CD14-positive monocyte (primary cell): ENCODE measurements around the gene TMEM120B. TPM values are rescaled to one million over a fixed set of nuclear protein-coding genes. Genes with fewer than 3 reads are reported as not detected.

ENCODE experiments used
- DNase-seq, 3 donors: peaks; one replicate each; pipeline ENCODE4 v3.0.0-alpha.2; 2011 to 2022
- H2AFZ ChIP-seq: 2 replicates; pipeline ENCODE4 v1.6.0; 2012; ENCODE audit warnings: mild to moderate bottlenecking, low read depth, low read length, inconsistent platforms; ENCODE audit not compliant: insufficient read depth, poor library complexity, severe bottlenecking
- H3K27ac ChIP-seq, 2 donors: 1 replicate in 1 of 2; 2 replicates in 1 of 2; pipeline ENCODE4 v1.5.1; 2012 to 2013; ENCODE audit warnings: low read length in 2 of 2, control low read depth in 1 of 2, inconsistent platforms in 1 of 2, low read depth in 1 of 2, mild to moderate bottlenecking in 1 of 2
- H3K27me3 ChIP-seq, 2 donors: one replicate each; pipeline versions ENCODE4 v1.6.0 to v1.6.1; 2011 to 2013; ENCODE audit warnings: low read length in 2 of 2; ENCODE audit not compliant: control insufficient read depth in 2 of 2, insufficient read depth in 2 of 2
- H3K36me3 ChIP-seq, 2 donors: replicated peaks in 1 of 2; 1 replicate in 1 of 2; 2 replicates in 1 of 2; pipeline versions ENCODE4 v1.5.1 to v1.6.1; 2012 to 2013; ENCODE audit warnings: low read length in 2 of 2, control low read depth in 1 of 2, inconsistent platforms in 1 of 2, mild to moderate bottlenecking in 1 of 2; ENCODE audit not compliant: insufficient read depth in 2 of 2, control insufficient read depth in 1 of 2
- H3K4me1 ChIP-seq, 2 donors: 1 replicate in 1 of 2; 2 replicates in 1 of 2; pipeline versions ENCODE4 v1.5.1 to v1.6.1; 2012 to 2013; ENCODE audit warnings: low read length in 2 of 2, control low read depth in 1 of 2, inconsistent platforms in 1 of 2, mild to moderate bottlenecking in 1 of 2, moderate library complexity in 1 of 2; ENCODE audit not compliant: insufficient read depth in 2 of 2, control insufficient read depth in 1 of 2
- H3K4me2 ChIP-seq: replicated peaks from 2 replicates; pipeline ENCODE3; 2012; ENCODE audit warnings: low read length, moderate library complexity, mild to moderate bottlenecking; ENCODE audit not compliant: poor library complexity, severe bottlenecking; ENCODE audit errors: extremely low read depth
- H3K4me3 ChIP-seq, 3 experiments: fragments of 200-600 bp in 1 of 3; sonication (generic) in 1 of 3; replicated peaks in 1 of 3; 1 replicate in 2 of 3; 2 replicates in 1 of 3; pipeline ENCODE4 v1.5.1; 2011 to 2013; ENCODE audit warnings: low read length in 3 of 3, mild to moderate bottlenecking in 3 of 3, control low read depth in 2 of 3, low read depth in 2 of 3, inconsistent platforms in 1 of 3, moderate library complexity in 1 of 3
- H3K79me2 ChIP-seq: 2 replicates; pipeline ENCODE4 v1.6.0; 2012; ENCODE audit warnings: mild to moderate bottlenecking, control low read depth, inconsistent platforms, low read length, moderate library complexity; ENCODE audit not compliant: insufficient read depth
- H3K9ac ChIP-seq: 2 replicates; pipeline ENCODE4 v1.6.0; 2017; ENCODE audit warnings: low read length, mild to moderate bottlenecking; ENCODE audit not compliant: insufficient read depth, poor library complexity, severe bottlenecking
- H3K9me3 ChIP-seq, 2 donors: replicated peaks in 1 of 2; 1 replicate in 1 of 2; 2 replicates in 1 of 2; pipeline versions ENCODE4 v1.5.1 to v1.6.1; 2012 to 2013; ENCODE audit warnings: low read length in 2 of 2, control low read depth in 1 of 2; ENCODE audit not compliant: control insufficient read depth in 1 of 2, insufficient read depth in 1 of 2
- H4K20me1 ChIP-seq: 2 replicates; pipeline ENCODE4 v1.6.0; 2012; ENCODE audit warnings: mild to moderate bottlenecking, low read length, control low read depth, moderate library complexity; ENCODE audit not compliant: insufficient read depth
- H3K27ac Mint-ChIP-seq, 7 donors: one replicate each; pipeline ENCODE4 v1.8.0; 2020; ENCODE audit warnings: mild to moderate bottlenecking in 7 of 7, mixed read lengths in 7 of 7, moderate library complexity in 6 of 7, inconsistent platforms in 2 of 7
- H3K27me3 Mint-ChIP-seq, 3 donors: one replicate each; pipeline ENCODE4 v1.8.0; 2021 to 2022; ENCODE audit warnings: low read depth in 3 of 3, mild to moderate bottlenecking in 3 of 3, mixed read lengths in 3 of 3, moderate library complexity in 3 of 3, inconsistent platforms in 1 of 3
- H3K36me3 Mint-ChIP-seq, 2 donors: one replicate each; pipeline ENCODE4 v1.8.0; 2020; ENCODE audit warnings: mixed read lengths in 2 of 2, inconsistent platforms in 1 of 2, mild to moderate bottlenecking in 1 of 2
- H3K4me1 Mint-ChIP-seq: one replicate; pipeline ENCODE4 v1.8.0; 2020; ENCODE audit warnings: mild to moderate bottlenecking, mixed read lengths
- H3K4me3 Mint-ChIP-seq, 2 donors: one replicate each; pipeline ENCODE4 v1.8.0; 2020; ENCODE audit warnings: mild to moderate bottlenecking in 2 of 2, mixed read lengths in 2 of 2, moderate library complexity in 1 of 2
- H3K9me3 Mint-ChIP-seq, 7 donors: one replicate each; pipeline ENCODE4 v1.8.0; 2020 to 2022; ENCODE audit warnings: mixed read lengths in 7 of 7, mild to moderate bottlenecking in 6 of 7, moderate library complexity in 6 of 7, inconsistent platforms in 2 of 7
- WGBS: methylation state at CpG from one replicate; pipeline ENCODE4 v1.1.5; 2013; ENCODE audit warnings: missing lambda C conversion rate; ENCODE audit not compliant: insufficient coverage; 5-methylcytosine and 5-hydroxymethylcytosine counted together
- intact Hi-C, 2 donors: fragments of 100-400 bp; cut with micrococcal nuclease; formaldehyde crosslinking; loops; one replicate each; pipeline versions ENCODE4 v1.15.0 to v1.15.1; 2023
- polyA plus RNA-seq, 3 donors: library from polyadenylated mRNA; depleted of rRNA in 1 of 3; unstranded in 2 of 3; stranded (reverse) in 1 of 3; fragments of 300-500 nt in 2 of 3; fragments of >200 nt in 1 of 3; fragmentation: Illumina TruSeq in 2 of 3; gene quantifications; 1 replicate in 2 of 3; 2 replicates in 1 of 3; pipeline ENCODE4 v1.2.3, GENCODE V29; 2012 to 2021
- TF ChIP-seq, protein P1 (sequence below): fragments of 200-600 bp; IDR thresholded peaks from one replicate; pipeline ENCODE4 v1.8.0; 2022; ENCODE audit warnings: antibody characterized with exemption, mild to moderate bottlenecking

Gene TMEM120B
- polyA plus RNA-seq, 3 donors: 0.65 to 2.4 (median 1.1) TPM

DNA sequence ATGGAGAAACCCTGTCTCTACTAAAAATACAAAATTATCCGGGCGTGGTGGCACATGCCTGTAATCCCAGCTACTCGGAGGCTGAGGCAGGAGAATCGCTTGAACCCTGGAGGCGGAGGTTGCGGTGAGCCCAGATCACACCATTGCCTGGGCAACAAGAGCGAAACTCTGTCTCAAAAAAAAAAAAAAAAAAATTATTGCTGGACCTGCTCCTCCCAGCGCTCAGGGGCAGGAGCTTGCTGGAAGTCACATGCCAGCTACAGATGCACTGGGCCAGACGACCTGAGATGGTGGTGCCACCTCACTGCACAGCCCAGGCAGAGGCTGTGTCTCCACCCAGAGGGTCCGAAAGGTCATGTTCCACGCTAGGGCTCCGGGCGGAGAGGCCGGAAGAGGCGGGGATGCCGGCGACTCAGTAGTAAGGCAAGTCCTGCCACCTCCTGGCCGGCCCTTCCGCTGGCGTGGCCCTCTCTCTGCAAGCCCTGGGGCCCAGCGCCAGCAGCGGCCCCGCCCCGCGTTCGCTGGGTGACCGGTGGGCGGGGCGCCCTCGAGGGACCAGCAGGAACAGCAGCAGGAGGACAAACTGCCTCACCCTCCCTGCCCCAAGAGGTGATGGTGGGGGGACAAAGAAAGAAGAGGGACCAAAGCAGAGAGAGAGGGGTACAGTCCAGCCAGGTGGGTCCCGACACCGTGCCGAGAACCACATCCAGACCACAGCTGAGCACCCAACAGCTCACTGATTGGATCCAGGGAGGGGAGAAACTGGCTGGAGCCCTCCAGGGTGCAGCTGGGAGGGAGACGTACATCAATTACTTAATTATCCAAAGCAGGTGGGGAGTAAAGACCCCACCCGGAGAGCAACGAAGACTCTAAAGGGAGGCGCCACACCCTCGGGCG is 84.6 kb downstream of the TMEM120B start:
- H3K79me2 ChIP-seq: peaks cover 77% of the 10 kb centered on the region
- H2AFZ ChIP-seq: no peak overlapping the region
- Mint-ChIP-seq H3K4me1 (peaks cover 43% of the 10 kb centered on the region), H3K4me3 (peak overlapping the region in 1 of 2 donors; percentile 35), H3K27me3 (no peaks in the 10 kb centered on the region), H3K27ac (peak overlapping the region in 6 of 7 donors; percentile 14 to 72 (median 48)), H3K9me3 (peaks cover 0 to 3% (median 0%) of the 10 kb centered on the region in 7 donors), H3K36me3 (peaks cover 21 to 38% of the 10 kb centered on the region in 2 donors)
- 90% methylated on average over 5 of the region's 39 CpGs for WGBS
- peak overlapping the region; percentile 30 for H3K4me2 ChIP-seq
- peaks cover 59% of the 10 kb centered on the region for H4K20me1 ChIP-seq
- no peaks in the 10 kb centered on the region for H3K27me3 ChIP-seq
- peak overlapping the region in 1 of 2 donors; percentile 9 for H3K27ac ChIP-seq
- H3K9ac ChIP-seq: no peak overlapping the region
- TF ChIP-seq, protein P1, sequence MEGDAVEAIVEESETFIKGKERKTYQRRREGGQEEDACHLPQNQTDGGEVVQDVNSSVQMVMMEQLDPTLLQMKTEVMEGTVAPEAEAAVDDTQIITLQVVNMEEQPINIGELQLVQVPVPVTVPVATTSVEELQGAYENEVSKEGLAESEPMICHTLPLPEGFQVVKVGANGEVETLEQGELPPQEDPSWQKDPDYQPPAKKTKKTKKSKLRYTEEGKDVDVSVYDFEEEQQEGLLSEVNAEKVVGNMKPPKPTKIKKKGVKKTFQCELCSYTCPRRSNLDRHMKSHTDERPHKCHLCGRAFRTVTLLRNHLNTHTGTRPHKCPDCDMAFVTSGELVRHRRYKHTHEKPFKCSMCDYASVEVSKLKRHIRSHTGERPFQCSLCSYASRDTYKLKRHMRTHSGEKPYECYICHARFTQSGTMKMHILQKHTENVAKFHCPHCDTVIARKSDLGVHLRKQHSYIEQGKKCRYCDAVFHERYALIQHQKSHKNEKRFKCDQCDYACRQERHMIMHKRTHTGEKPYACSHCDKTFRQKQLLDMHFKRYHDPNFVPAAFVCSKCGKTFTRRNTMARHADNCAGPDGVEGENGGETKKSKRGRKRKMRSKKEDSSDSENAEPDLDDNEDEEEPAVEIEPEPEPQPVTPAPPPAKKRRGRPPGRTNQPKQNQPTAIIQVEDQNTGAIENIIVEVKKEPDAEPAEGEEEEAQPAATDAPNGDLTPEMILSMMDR: no peak
- peak overlapping the region in 1 of 3 experiments; percentile 100 for H3K4me3 ChIP-seq
- intact Hi-C loops: loop anchor here (5.0 to 10.0 kb wide), 2 partner anchors 90 to 288 kb away; partner anchors contain the start of gene PSMD9 (in 1 of the 2)
- peaks cover 61 to 83% of the 10 kb centered on the region in 2 donors for H3K4me1 ChIP-seq
- peak in 1 of 3 donors; percentile 41 for DNase-seq
- H3K9me3 ChIP-seq: no peaks in the 10 kb centered on the region
- H3K36me3 ChIP-seq: peaks cover 28 to 30% of the 10 kb centered on the region in 2 donors

DNA sequence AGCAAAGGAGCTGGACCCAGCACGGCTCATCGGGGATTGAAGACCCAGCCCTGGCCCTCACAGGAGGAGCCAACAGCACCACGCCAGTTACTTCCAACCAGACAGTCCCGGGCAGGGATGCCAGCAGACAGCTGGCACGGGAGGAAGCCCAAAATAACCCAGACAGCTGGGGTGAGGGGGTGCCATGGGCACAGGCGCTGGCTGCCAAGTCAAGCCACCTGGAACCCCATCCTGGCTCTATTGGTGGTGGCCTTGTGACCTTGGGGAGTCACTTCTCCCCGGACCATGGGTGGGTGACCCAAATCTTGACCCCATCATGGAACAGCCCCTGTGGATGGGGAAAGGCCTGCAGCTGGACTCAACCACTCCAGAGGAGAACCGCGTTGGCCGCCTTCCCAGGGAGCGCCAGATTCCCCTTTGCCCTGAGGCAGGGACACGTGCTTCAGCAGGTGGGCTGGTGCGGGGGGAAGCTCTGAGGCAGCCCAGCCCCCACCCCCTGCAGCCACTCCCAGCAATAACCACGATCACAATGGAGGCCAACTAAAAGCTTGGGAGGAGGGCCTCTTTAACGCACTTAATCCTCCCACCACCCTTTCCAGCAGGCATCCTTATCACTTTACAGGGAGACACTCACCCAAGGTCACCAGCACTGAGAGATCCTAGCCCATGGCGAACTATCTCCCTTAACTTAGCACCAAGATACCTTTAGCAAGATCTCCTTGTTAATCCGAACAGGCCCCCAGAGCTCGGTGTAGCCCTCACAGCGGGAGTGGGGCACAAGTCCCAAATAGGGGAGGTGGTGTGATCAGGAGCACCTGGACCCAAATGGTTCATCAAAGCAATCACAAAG is 85.6 kb downstream of the TMEM120B start:
- Histone ChIP-seq H2AFZ (no peak overlapping the region), H3K9ac (no peak overlapping the region), H3K79me2 (peaks cover 73% of the 10 kb centered on the region), H3K4me3 (peak overlapping the region in 1 of 3 experiments; percentile 100), H3K27ac (peak overlapping the region in 1 of 2 donors; percentile 94), H3K4me2 (peak overlapping the region; percentile 89), H3K9me3 (no peaks in the 10 kb centered on the region), H3K27me3 (no peaks in the 10 kb centered on the region), H3K36me3 (peaks cover 28 to 30% of the 10 kb centered on the region in 2 donors), H4K20me1 (peaks cover 59% of the 10 kb centered on the region), H3K4me1 (peaks cover 50 to 78% of the 10 kb centered on the region in 2 donors)
- no peak for DNase-seq
- no peaks in the 10 kb centered on the region for H3K27me3 Mint-ChIP-seq
- H3K27ac Mint-ChIP-seq: peak overlapping the region; percentile 32 to 95 (median 81)
- intact Hi-C loops: loop anchor here (5.0 to 10.0 kb wide), 2 partner anchors 89 to 287 kb away; partner anchors contain the start of gene PSMD9 (in 1 of the 2)
- peaks cover 40% of the 10 kb centered on the region for H3K4me1 Mint-ChIP-seq
- H3K36me3 Mint-ChIP-seq: peaks cover 18 to 35% of the 10 kb centered on the region in 2 donors
- TF ChIP-seq, protein P1: no peak
- H3K4me3 Mint-ChIP-seq: peak overlapping the region; percentile 49 to 81
- peaks cover 0 to 3% (median 0%) of the 10 kb centered on the region in 7 donors for H3K9me3 Mint-ChIP-seq
- 62% methylated on average over 13 of the region's 19 CpGs for WGBS
